ENCODE data around the gene DACT3.

The DACT3 gene

GRCh38 chr19:46599716-46600373 is 61.1 kb downstream of the DACT3 start:
- DNase-seq: no peak

GRCh38 chr19:46598372-46598917 is 62.5 kb downstream of the DACT3 start:
- no peak for DNase-seq

Measured in hypothalamus (tissue), 51 donors.